GM23338 (cell line): Measurements from ENCODE around the gene OR1D5. TPM values are rescaled to one million over a fixed set of nuclear protein-coding genes. Genes with fewer than 3 reads are reported as not detected.
"Not testable (repeated sequence)": the region's sequence is repeated elsewhere in the genome, so short reads cannot be mapped to it uniquely, and the experiment has no call there.

Experiments
- ATAC-seq: fragments of 200-7000 bp; cut with Tn5 transposase; 3 replicates; pipeline ENCODE4 v1.9.1; 2020
- DNase-seq: peaks from one replicate; pipeline ENCODE4 v3.0.0-alpha.2; 2015; ENCODE audit warnings: low spot score
- H2AFZ ChIP-seq: fragments of 200-600 bp; sonication (generic); 2 replicates; pipeline ENCODE4 v1.8.0; 2016; ENCODE audit warnings: antibody characterized with exemption, mild to moderate bottlenecking, moderate library complexity
- H3F3A ChIP-seq: fragments of 200-600 bp; sonication (generic); replicated peaks from 2 replicates; pipeline ENCODE4 v1.8.0; 2017; ENCODE audit warnings: antibody characterized with exemption, mixed run types, low read depth
- H3K27ac ChIP-seq: fragments of 200-600 bp; sonication (generic); 2 replicates; pipeline ENCODE4 v1.6.1; 2016; ENCODE audit warnings: low read depth
- H3K27me3 ChIP-seq: fragments of 200-600 bp; sonication (generic); 2 replicates; pipeline ENCODE4 v1.8.0; 2016; ENCODE audit warnings: mild to moderate bottlenecking, mixed run types, moderate library complexity; ENCODE audit not compliant: insufficient read depth
- H3K36me3 ChIP-seq: fragments of 200-600 bp; sonication (generic); 2 replicates; pipeline ENCODE4 v1.8.0; 2016; ENCODE audit warnings: mild to moderate bottlenecking; ENCODE audit not compliant: insufficient read depth
- H3K4me1 ChIP-seq: fragments of 200-600 bp; sonication (generic); 2 replicates; pipeline ENCODE4 v1.8.0; 2016; ENCODE audit warnings: mild to moderate bottlenecking, moderate library complexity; ENCODE audit not compliant: insufficient read depth
- H3K4me2 ChIP-seq: fragments of 200-600 bp; sonication (generic); 2 replicates; pipeline ENCODE4 v1.7.1; 2017; ENCODE audit warnings: mixed run types
- H3K4me3 ChIP-seq: fragments of 200-600 bp; sonication (generic); 2 replicates; pipeline ENCODE4 v1.6.1; 2016; ENCODE audit warnings: mixed run types
- H3K79me2 ChIP-seq: fragments of 200-600 bp; sonication (generic); replicated peaks from 2 replicates; pipeline ENCODE4 v1.8.0; 2017; ENCODE audit warnings: mild to moderate bottlenecking; ENCODE audit not compliant: insufficient read depth
- H3K9me2 ChIP-seq: fragments of 200-600 bp; sonication (generic); 2 replicates; pipeline ENCODE4 v1.8.0; 2017; ENCODE audit not compliant: insufficient read depth
- H4K20me1 ChIP-seq: fragments of 200-600 bp; sonication (generic); replicated peaks from 2 replicates; pipeline ENCODE4 v1.8.0; 2017; ENCODE audit warnings: mild to moderate bottlenecking; ENCODE audit not compliant: insufficient read depth
- H3K27ac Mint-ChIP-seq: 2 replicates; pipeline ENCODE4 v1.8.0; 2020; ENCODE audit warnings: inconsistent platforms, mild to moderate bottlenecking, moderate library complexity, mixed read lengths
- H3K27me3 Mint-ChIP-seq: 3 replicates; pipeline ENCODE4 v1.8.0; 2022; ENCODE audit warnings: low read depth, mild to moderate bottlenecking, moderate library complexity, mixed read lengths, inconsistent platforms; ENCODE audit not compliant: insufficient read depth, poor library complexity
- H3K36me3 Mint-ChIP-seq: 3 replicates; pipeline ENCODE4 v1.8.0; 2021; ENCODE audit warnings: low read depth, mild to moderate bottlenecking, inconsistent platforms, moderate library complexity, mixed read lengths
- H3K4me1 Mint-ChIP-seq: 3 replicates; pipeline ENCODE4 v1.8.0; 2020; ENCODE audit warnings: mild to moderate bottlenecking, inconsistent platforms, mixed read lengths
- H3K4me3 Mint-ChIP-seq: 3 replicates; pipeline ENCODE4 v1.8.0; 2021; ENCODE audit warnings: moderate library complexity, mild to moderate bottlenecking, inconsistent platforms, mixed read lengths
- H3K9me3 Mint-ChIP-seq: 3 replicates; pipeline ENCODE4 v1.8.0; 2020; ENCODE audit warnings: moderate library complexity, mild to moderate bottlenecking, inconsistent platforms, mixed read lengths
- CREB1 ChIP-seq: fragments of 250-450 bp; sonication (Bioruptor Pico); IDR thresholded peaks from 2 replicates; pipeline ENCODE4 v1.5.0; 2020; ENCODE audit warnings: low read depth, mild to moderate bottlenecking, moderate library complexity
- CTCF ChIP-seq, 2 experiments: fragments of 200-600 bp in 1 of 2; sonication (generic) in 1 of 2; conservative IDR thresholded peaks; 2 replicates each; pipeline versions ENCODE4 v1.5.1 to v1.6.1; 2016 to 2017; ENCODE audit warnings: antibody characterized with exemption in 2 of 2, low read depth in 2 of 2, mild to moderate bottlenecking in 2 of 2, moderate library complexity in 1 of 2
- EZH2 ChIP-seq: fragments of 200-600 bp; sonication (generic); IDR thresholded peaks from one replicate; pipeline ENCODE4 v1.8.0; 2017; ENCODE audit warnings: antibody characterized with exemption, mild to moderate bottlenecking, low read depth; ENCODE audit not compliant: unreplicated experiment
- EZH2phosphoT487 ChIP-seq: fragments of 200-600 bp; sonication (generic); IDR thresholded peaks from one replicate; pipeline ENCODE4 v1.8.1; 2018; ENCODE audit warnings: antibody characterized with exemption; ENCODE audit not compliant: unreplicated experiment
- JUNB ChIP-seq: IDR thresholded peaks from one replicate; pipeline ENCODE4 v1.6.1; 2016; ENCODE audit warnings: antibody characterized with exemption; ENCODE audit not compliant: unreplicated experiment
- NANOG ChIP-seq: IDR thresholded peaks from 2 replicates; pipeline ENCODE4 v1.6.1; 2016; ENCODE audit warnings: antibody characterized with exemption, borderline replicate concordance
- POLR2AphosphoS5 ChIP-seq: IDR thresholded peaks from 2 replicates; pipeline ENCODE4 v1.6.1; 2016; ENCODE audit warnings: antibody characterized with exemption, low read depth
- STAT1 ChIP-seq: IDR thresholded peaks from one replicate; pipeline ENCODE4 v1.6.1; 2016; ENCODE audit warnings: antibody characterized with exemption; ENCODE audit not compliant: unreplicated experiment
- ZNF114 ChIP-seq: fragments of 250-450 bp; sonication (Bioruptor Pico); IDR thresholded peaks from 2 replicates; pipeline ENCODE4 v1.5.0; 2020; ENCODE audit warnings: mild to moderate bottlenecking, moderate library complexity
- ZNF331 ChIP-seq: fragments of 250-450 bp; sonication (Bioruptor Pico); IDR thresholded peaks from 2 replicates; pipeline ENCODE4 v1.5.0; 2020; ENCODE audit warnings: low read depth, mild to moderate bottlenecking, moderate library complexity
- long read RNA-seq: library from polyadenylated mRNA; unstranded; transcript quantifications from one replicate; pipeline ENCODE4 v2.0.0, GENCODE V29; 2020; ENCODE audit not compliant: unreplicated experiment
- polyA plus RNA-seq: library from polyadenylated mRNA; unstranded; fragments of >200 nt; fragmentation: Nextera tagmentation; extraction: Ambion mirVana; gene quantifications from 2 replicates; pipeline ENCODE4 v1.2.1, GENCODE V29; 2016
- total RNA-seq: library from RNA; depleted of rRNA; stranded (reverse); fragments of >200 nt; shearing (Covaris generic); gene quantifications from 2 replicates; pipeline ENCODE4 v1.2.3, GENCODE V29; 2014; rRNA removed
- TF ChIP-seq, protein P1 (sequence below): IDR thresholded peaks from 2 replicates; pipeline ENCODE4 v1.6.1; 2016; ENCODE audit warnings: antibody characterized with exemption
- TF ChIP-seq, protein P2 (sequence below): fragments of 250-450 bp; sonication (Bioruptor Pico); IDR thresholded peaks from 2 replicates; pipeline ENCODE4 v1.5.0; 2020; ENCODE audit warnings: mild to moderate bottlenecking, moderate library complexity

Gene OR1D5, protein sequence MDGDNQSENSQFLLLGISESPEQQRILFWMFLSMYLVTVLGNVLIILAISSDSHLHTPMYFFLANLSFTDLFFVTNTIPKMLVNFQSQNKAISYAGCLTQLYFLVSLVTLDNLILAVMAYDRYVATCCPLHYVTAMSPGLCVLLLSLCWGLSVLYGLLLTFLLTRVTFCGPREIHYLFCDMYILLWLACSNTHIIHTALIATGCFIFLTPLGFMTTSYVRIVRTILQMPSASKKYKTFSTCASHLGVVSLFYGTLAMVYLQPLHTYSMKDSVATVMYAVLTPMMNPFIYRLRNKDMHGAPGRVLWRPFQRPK
- total RNA-seq: not detected in 2 replicates
- not detected in 2 replicates for polyA plus RNA-seq
- long read RNA-seq: 0 reads

GRCh38 chr17:3063507-3063906 lies at the start of gene OR1D5:
Gene OR1D5, minus strand, starts transcription at chr17:3063607. Its CDS starts 0 bp downstream, at chr17:3063607.
- not testable (repeated sequence) for ATAC-seq, H3K4me3 Mint-ChIP-seq, H3K4me1 ChIP-seq, H3K4me2 ChIP-seq, H3K79me2 ChIP-seq, H3K36me3 Mint-ChIP-seq, H3K9me3 Mint-ChIP-seq, H3K27ac Mint-ChIP-seq, H3K9me2 ChIP-seq, H3K27me3 ChIP-seq, H4K20me1 ChIP-seq, H3K36me3 ChIP-seq, H2AFZ ChIP-seq, H3K4me3 ChIP-seq, H3K27ac ChIP-seq, H3K27me3 Mint-ChIP-seq, H3F3A ChIP-seq, DNase-seq, H3K4me1 Mint-ChIP-seq

DNA sequence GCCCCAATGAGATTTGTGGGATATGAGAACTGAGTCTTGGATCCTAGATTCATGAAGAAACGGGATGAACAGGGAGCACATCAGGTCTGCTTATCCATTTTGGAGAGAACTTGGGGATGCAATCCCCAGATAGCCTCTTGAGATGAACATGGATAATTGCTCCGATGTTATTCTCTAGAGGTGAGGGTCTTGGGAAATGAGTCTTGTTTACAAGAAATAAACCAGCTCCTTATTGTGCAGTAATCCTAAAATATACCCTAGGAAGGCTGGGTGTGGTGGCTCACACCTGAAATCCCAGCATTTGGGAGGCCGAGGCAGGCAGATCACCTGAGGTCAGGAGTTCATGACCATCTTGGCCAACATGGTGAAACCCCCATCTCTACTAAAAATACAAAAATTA lies 40.9 kb upstream of the OR1D5 start, which contains the start of gene OR1D2:
OR1D2 (minus strand) TSS at position 101 of the 400 bp plus-strand sequence. CDS start 11,426 bp downstream, outside the sequence.
- H3K4me2 ChIP-seq: no peak within 1 kb of the TSS
- H3K4me1 ChIP-seq: no peaks in the 10 kb centered on the region
- no peak within 1 kb of the TSS for H3K4me3 ChIP-seq
- no peaks in the 10 kb centered on the region for H3K79me2 ChIP-seq
- H3K36me3 Mint-ChIP-seq: no peaks in the 10 kb centered on the region
- H3K4me1 Mint-ChIP-seq: no peaks in the 10 kb centered on the region
- H3K9me3 Mint-ChIP-seq: peaks cover 57% of the 10 kb centered on the region
- H2AFZ ChIP-seq: no peak within 1 kb of the TSS
- no peaks in the 10 kb centered on the region for H3K27me3 ChIP-seq
- ATAC-seq (no peak), DNase-seq (no peak)
- no peaks in the 10 kb centered on the region for H3K27me3 Mint-ChIP-seq
- no peak within 1 kb of the TSS for H3K4me3 Mint-ChIP-seq
- no peaks in the 10 kb centered on the region for H3K36me3 ChIP-seq
- no peaks in the 10 kb centered on the region for H3K9me2 ChIP-seq
- H3K27ac ChIP-seq: no peak within 1 kb of the TSS
- H3K27ac Mint-ChIP-seq: no peak within 1 kb of the TSS
- no peaks in the 10 kb centered on the region for H3F3A ChIP-seq
- no peaks in the 10 kb centered on the region for H4K20me1 ChIP-seq
- TF ChIP-seq POLR2AphosphoS5 (no peak), CREB1 (CRISPR knock-in tag) (no peak), CTCF (conservative IDR thresholded peaks at IDR 0.05; ENCODE audit: low read depth in 2 of 2) (no peak), EZH2 (no peak), STAT1 (no peak), ZNF331 (no peak), EZH2phosphoT487 (no peak), JUNB (no peak), ZNF114 (CRISPR knock-in tag) (no peak), NANOG (no peak)
- TF ChIP-seq, protein P1, sequence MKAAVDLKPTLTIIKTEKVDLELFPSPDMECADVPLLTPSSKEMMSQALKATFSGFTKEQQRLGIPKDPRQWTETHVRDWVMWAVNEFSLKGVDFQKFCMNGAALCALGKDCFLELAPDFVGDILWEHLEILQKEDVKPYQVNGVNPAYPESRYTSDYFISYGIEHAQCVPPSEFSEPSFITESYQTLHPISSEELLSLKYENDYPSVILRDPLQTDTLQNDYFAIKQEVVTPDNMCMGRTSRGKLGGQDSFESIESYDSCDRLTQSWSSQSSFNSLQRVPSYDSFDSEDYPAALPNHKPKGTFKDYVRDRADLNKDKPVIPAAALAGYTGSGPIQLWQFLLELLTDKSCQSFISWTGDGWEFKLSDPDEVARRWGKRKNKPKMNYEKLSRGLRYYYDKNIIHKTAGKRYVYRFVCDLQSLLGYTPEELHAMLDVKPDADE: no peak
- TF ChIP-seq, protein P2, sequence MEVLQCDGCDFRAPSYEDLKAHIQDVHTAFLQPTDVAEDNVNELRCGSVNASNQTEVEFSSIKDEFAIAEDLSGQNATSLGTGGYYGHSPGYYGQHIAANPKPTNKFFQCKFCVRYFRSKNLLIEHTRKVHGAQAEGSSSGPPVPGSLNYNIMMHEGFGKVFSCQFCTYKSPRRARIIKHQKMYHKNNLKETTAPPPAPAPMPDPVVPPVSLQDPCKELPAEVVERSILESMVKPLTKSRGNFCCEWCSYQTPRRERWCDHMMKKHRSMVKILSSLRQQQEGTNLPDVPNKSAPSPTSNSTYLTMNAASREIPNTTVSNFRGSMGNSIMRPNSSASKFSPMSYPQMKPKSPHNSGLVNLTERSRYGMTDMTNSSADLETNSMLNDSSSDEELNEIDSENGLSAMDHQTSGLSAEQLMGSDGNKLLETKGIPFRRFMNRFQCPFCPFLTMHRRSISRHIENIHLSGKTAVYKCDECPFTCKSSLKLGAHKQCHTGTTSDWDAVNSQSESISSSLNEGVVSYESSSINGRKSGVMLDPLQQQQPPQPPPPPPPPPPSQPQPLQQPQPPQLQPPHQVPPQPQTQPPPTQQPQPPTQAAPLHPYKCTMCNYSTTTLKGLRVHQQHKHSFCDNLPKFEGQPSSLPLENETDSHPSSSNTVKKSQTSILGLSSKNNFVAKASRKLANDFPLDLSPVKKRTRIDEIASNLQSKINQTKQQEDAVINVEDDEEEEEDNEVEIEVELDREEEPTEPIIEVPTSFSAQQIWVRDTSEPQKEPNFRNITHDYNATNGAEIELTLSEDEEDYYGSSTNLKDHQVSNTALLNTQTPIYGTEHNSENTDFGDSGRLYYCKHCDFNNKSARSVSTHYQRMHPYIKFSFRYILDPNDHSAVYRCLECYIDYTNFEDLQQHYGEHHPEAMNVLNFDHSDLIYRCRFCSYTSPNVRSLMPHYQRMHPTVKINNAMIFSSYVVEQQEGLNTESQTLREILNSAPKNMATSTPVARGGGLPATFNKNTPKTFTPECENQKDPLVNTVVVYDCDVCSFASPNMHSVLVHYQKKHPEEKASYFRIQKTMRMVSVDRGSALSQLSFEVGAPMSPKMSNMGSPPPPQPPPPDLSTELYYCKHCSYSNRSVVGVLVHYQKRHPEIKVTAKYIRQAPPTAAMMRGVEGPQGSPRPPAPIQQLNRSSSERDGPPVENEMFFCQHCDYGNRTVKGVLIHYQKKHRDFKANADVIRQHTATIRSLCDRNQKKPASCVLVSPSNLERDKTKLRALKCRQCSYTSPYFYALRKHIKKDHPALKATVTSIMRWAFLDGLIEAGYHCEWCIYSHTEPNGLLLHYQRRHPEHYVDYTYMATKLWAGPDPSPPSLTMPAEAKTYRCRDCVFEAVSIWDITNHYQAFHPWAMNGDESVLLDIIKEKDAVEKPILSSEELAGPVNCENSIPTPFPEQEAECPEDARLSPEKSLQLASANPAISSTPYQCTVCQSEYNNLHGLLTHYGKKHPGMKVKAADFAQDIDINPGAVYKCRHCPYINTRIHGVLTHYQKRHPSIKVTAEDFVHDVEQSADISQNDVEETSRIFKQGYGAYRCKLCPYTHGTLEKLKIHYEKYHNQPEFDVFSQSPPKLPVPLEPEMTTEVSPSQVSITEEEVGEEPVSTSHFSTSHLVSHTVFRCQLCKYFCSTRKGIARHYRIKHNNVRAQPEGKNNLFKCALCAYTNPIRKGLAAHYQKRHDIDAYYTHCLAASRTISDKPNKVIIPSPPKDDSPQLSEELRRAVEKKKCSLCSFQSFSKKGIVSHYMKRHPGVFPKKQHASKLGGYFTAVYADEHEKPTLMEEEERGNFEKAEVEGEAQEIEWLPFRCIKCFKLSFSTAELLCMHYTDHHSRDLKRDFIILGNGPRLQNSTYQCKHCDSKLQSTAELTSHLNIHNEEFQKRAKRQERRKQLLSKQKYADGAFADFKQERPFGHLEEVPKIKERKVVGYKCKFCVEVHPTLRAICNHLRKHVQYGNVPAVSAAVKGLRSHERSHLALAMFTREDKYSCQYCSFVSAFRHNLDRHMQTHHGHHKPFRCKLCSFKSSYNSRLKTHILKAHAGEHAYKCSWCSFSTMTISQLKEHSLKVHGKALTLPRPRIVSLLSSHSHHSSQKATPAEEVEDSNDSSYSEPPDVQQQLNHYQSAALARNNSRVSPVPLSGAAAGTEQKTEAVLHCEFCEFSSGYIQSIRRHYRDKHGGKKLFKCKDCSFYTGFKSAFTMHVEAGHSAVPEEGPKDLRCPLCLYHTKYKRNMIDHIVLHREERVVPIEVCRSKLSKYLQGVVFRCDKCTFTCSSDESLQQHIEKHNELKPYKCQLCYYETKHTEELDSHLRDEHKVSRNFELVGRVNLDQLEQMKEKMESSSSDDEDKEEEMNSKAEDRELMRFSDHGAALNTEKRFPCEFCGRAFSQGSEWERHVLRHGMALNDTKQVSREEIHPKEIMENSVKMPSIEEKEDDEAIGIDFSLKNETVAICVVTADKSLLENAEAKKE (CRISPR knock-in tag): no peak
